Measurements from ENCODE around the gene ADCY5. TPM values are rescaled to one million over a fixed set of nuclear protein-coding genes. Genes with fewer than 3 reads are reported as not detected.

Gene ADCY5
- total RNA-seq, 1 donor from 2014 or later, result 32.2 TPM

DNA sequence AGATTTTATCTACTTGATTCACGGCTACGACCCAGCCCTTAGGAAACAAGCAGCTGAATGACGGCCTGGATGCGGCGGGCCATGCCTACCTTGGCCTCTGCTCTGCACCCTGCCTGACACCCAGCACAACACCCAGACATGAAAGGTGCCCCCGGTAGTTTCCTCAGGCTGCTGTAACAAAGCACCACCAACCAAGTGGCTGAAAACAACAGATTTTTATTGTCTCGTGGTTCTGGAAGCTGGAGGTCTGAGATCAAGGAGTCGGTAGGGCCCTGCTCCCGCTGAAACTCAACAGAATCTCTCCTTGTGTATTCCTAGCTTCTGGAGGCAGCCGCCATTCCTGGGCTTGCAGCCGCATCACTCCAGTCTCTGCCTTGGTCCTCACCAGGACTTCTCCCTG lies 111.7 kb downstream of the ADCY5 start:
- intact Hi-C loops (cut with DNase I), result no loop called here
- H3K4me3 ChIP-seq, result no peak overlapping the region

GRCh38 chr3:123336441-123336851 lies 112.4 kb downstream of the ADCY5 start:
- DNase-seq (ENCODE audit: low spot score in 2 of 2), result no peak
- H3K4me1 ChIP-seq, result peaks cover 4 to 38% of the 10 kb centered on the region in 2 donors

More for the DNA sequence above, 111.7 kb downstream of the ADCY5 start:
- no peaks in the 10 kb centered on the region for H3K9me3 ChIP-seq
- DNase-seq (ENCODE audit: low spot score in 2 of 2), result no peak
- peaks cover 0 to 4% of the 10 kb centered on the region in 2 donors for H3K36me3 ChIP-seq
- no peaks in the 10 kb centered on the region for H3K27me3 ChIP-seq
- TF ChIP-seq CTCF (IDR thresholded peaks at IDR 0.05), result no peak
- H3K4me1 ChIP-seq, result peaks cover 2 to 32% of the 10 kb centered on the region in 2 donors
- no peak overlapping the region for H3K27ac ChIP-seq

DNA sequence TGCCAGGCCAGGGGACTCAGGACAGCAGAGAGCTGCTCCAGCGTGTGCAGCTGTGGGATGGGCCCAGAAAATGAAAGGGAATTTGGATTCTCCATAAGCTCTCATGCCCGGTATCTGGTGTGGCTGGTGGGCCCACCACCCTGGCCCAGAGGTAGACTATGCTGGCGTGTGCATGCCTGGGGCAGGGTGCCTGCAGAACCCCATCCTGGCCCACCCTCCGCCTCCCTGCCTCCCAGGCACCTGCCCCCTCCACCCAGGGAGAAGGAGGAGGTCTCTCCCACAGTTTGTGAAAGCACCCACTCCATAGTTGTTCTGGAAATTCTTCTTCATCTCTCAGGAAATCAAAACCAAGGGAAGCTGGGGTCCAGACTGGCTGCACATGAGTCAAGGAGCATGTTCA lies 112.9 kb downstream of the ADCY5 start:
- Histone ChIP-seq H3K9me3 (no peaks in the 10 kb centered on the region), H3K27ac (peak overlapping the region; percentile 69 to 86), H3K27me3 (no peaks in the 10 kb centered on the region), H3K4me3 (no peak overlapping the region), H3K4me1 (peaks cover 7 to 42% of the 10 kb centered on the region in 2 donors), H3K36me3 (peaks cover 0 to 4% of the 10 kb centered on the region in 2 donors)
- DNase-seq (ENCODE audit: low spot score in 2 of 2), result no peak
- TF ChIP-seq CTCF (IDR thresholded peaks at IDR 0.05), result no peak
- intact Hi-C loops (cut with DNase I), result no loop called here

More at GRCh38 chr3:123336441-123336851, 112.4 kb downstream of the ADCY5 start:
- Histone ChIP-seq H3K27ac (peak overlapping the region; percentile 69 to 86), H3K36me3 (peaks cover 0 to 4% of the 10 kb centered on the region in 2 donors), H3K27me3 (no peaks in the 10 kb centered on the region), H3K4me3 (no peak overlapping the region), H3K9me3 (no peaks in the 10 kb centered on the region)
- intact Hi-C loops (cut with DNase I), result no loop called here
- TF ChIP-seq CTCF (IDR thresholded peaks at IDR 0.05), result no peak

GRCh38 chr3:123335007-123335670 lies 113.8 kb downstream of the ADCY5 start:
- intact Hi-C loops (cut with DNase I), result no loop called here
- no peak overlapping the region for H3K4me3 ChIP-seq
- no peak for TF ChIP-seq CTCF (IDR thresholded peaks at IDR 0.05)
- no peaks in the 10 kb centered on the region for H3K9me3 ChIP-seq
- H3K4me1 ChIP-seq, result peaks cover 13 to 51% of the 10 kb centered on the region in 2 donors
- H3K36me3 ChIP-seq, result peaks cover 0 to 4% of the 10 kb centered on the region in 2 donors
- H3K27ac ChIP-seq, result peak overlapping the region; percentile 69 to 86
- DNase-seq (ENCODE audit: low spot score in 2 of 2), result no peak
- H3K27me3 ChIP-seq, result no peaks in the 10 kb centered on the region

- no peak for DNase-seq (ENCODE audit: low spot score in 2 of 2)
- intact Hi-C loops (cut with DNase I), result no loop called here
- no peak for TF ChIP-seq CTCF (IDR thresholded peaks at IDR 0.05)
- H3K27me3 ChIP-seq, result no peaks in the 10 kb centered on the region
- peak overlapping the region; percentile 86 for H3K27ac ChIP-seq
- H3K4me1 ChIP-seq, result peaks cover 14 to 62% of the 10 kb centered on the region in 2 donors
- H3K36me3 ChIP-seq, result peaks cover 0 to 4% of the 10 kb centered on the region in 2 donors
- H3K4me3 ChIP-seq, result no peak overlapping the region
- no peaks in the 10 kb centered on the region for H3K9me3 ChIP-seq
Measured at GRCh38 chr3:123334056-123334455, 114.8 kb downstream of the ADCY5 start.
